Thyroid gland (tissue), 4 donors: ENCODE data around the gene BEAN1. TPM values are rescaled to one million over a fixed set of nuclear protein-coding genes. Genes with fewer than 3 reads are reported as not detected.

Experiments used
- DNase-seq, 2 donors: peaks; one replicate each; pipeline ENCODE4 v3.0.0-alpha.2; 2019
- H3K27ac ChIP-seq, 3 donors: fragments of 200-600 bp; sonication (generic); 1 replicate in 2 of 3; 2 replicates in 1 of 3; pipeline ENCODE4 v1.5.1; 2016 to 2019; ENCODE audit warnings: mild to moderate bottlenecking in 1 of 3, moderate library complexity in 1 of 3
- H3K27me3 ChIP-seq: fragments of 200-600 bp; sonication (generic); one replicate; pipeline ENCODE4 v1.5.1; 2019
- H3K36me3 ChIP-seq, 2 donors: fragments of 200-600 bp; sonication (generic); one replicate each; pipeline ENCODE4 v1.5.1; 2016 to 2019
- H3K4me1 ChIP-seq, 2 donors: fragments of 200-600 bp; sonication (generic); one replicate each; pipeline ENCODE4 v1.5.1; 2017 to 2019
- H3K4me3 ChIP-seq, 3 donors: fragments of 200-600 bp; sonication (generic); replicated peaks in 1 of 3; 1 replicate in 2 of 3; 2 replicates in 1 of 3; pipeline ENCODE4 v1.5.1; 2016; ENCODE audit warnings: mild to moderate bottlenecking in 1 of 3
- H3K9me3 ChIP-seq: fragments of 200-600 bp; sonication (generic); one replicate; pipeline ENCODE4 v1.5.1; 2017
- POLR2A ChIP-seq, 2 donors: fragments of 450-650 bp; IDR thresholded peaks; one replicate each; pipeline ENCODE4 v1.6.1; 2017; ENCODE audit warnings: antibody characterized with exemption in 2 of 2, mild to moderate bottlenecking in 2 of 2, moderate library complexity in 1 of 2
- WGBS, 2 donors: methylation state at CpG; one replicate each; pipeline ENCODE4 v1.1.5; 2017; 5-methylcytosine and 5-hydroxymethylcytosine counted together
- intact Hi-C: fragments of 100-400 bp; cut with DNase I; formaldehyde crosslinking; loops from one replicate; pipeline ENCODE4 v1.15.1; 2023
- total RNA-seq, 4 donors: library from RNA; depleted of rRNA; stranded (reverse); fragments of >200 nt; gene quantifications; one replicate each; pipeline ENCODE4 v1.2.3, GENCODE V29; 2016
- TF ChIP-seq, protein P1 (sequence below), 6 experiments: fragments of 200-600 bp in 3 of 6; fragments of 450-650 bp in 3 of 6; sonication (generic) in 3 of 6; IDR thresholded peaks; one replicate each; pipeline ENCODE4 v1.5.1; 2016 to 2019; ENCODE audit warnings: antibody characterized with exemption in 6 of 6, mild to moderate bottlenecking in 2 of 6, inconsistent platforms in 1 of 6, moderate library complexity in 1 of 6

Gene BEAN1
- total RNA-seq, 4 donors from 2014 or later, result 0.38 to 0.54 TPM; not detected in 2

DNA sequence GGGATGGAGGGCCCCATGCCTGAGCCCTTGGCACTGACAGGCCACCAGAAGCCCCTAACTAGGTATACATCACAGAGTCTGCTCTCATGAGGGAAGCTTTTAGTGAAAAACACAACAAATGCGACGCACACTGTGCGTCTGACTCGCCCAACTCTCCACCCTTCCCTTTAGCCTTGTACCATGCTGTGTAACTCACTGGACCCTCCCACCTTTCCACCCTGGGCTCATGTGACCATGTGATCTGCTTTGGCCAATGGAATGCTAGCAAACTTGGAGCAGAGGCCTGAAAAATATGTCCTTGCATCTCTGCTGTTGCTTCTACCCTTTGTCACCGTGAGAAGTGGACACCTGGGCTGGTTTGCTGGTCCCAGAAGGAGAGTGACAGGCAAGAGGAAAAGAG, 101.2 kb downstream of the BEAN1 start:
- DNase-seq, result no peak
- Histone ChIP-seq H3K27me3 (no peaks in the 10 kb centered on the region), H3K4me3 (no peak overlapping the region), H3K9me3 (no peaks in the 10 kb centered on the region), H3K27ac (no peak overlapping the region), H3K4me1 (peaks cover 28 to 35% of the 10 kb centered on the region in 2 donors), H3K36me3 (peaks cover 20 to 23% of the 10 kb centered on the region in 2 donors)
- TF ChIP-seq, protein P1, sequence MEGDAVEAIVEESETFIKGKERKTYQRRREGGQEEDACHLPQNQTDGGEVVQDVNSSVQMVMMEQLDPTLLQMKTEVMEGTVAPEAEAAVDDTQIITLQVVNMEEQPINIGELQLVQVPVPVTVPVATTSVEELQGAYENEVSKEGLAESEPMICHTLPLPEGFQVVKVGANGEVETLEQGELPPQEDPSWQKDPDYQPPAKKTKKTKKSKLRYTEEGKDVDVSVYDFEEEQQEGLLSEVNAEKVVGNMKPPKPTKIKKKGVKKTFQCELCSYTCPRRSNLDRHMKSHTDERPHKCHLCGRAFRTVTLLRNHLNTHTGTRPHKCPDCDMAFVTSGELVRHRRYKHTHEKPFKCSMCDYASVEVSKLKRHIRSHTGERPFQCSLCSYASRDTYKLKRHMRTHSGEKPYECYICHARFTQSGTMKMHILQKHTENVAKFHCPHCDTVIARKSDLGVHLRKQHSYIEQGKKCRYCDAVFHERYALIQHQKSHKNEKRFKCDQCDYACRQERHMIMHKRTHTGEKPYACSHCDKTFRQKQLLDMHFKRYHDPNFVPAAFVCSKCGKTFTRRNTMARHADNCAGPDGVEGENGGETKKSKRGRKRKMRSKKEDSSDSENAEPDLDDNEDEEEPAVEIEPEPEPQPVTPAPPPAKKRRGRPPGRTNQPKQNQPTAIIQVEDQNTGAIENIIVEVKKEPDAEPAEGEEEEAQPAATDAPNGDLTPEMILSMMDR (IDR thresholded peaks at IDR 0.05), result no peak
- TF ChIP-seq POLR2A (IDR thresholded peaks at IDR 0.05), result no peak
- WGBS, 2 donors, result 99 to 100% methylated on average over 5 of the region's 5 CpGs
- intact Hi-C loops, result no loop called here

- WGBS, 2 donors, result 90 to 92% methylated on average over 6 of the region's 6 CpGs
- no peak overlapping the region for H3K4me3 ChIP-seq
- peaks cover 20 to 23% of the 10 kb centered on the region in 2 donors for H3K36me3 ChIP-seq
- H3K27me3 ChIP-seq, result no peaks in the 10 kb centered on the region
- intact Hi-C loops, result no loop called here
- no peak for DNase-seq
- H3K9me3 ChIP-seq, result no peaks in the 10 kb centered on the region
- TF ChIP-seq, protein P1 (IDR thresholded peaks at IDR 0.05), result no peak
- no peak overlapping the region for H3K27ac ChIP-seq
- peaks cover 17 to 23% of the 10 kb centered on the region in 2 donors for H3K4me1 ChIP-seq
Observed at GRCh38 chr16:66529475-66529874, 102.4 kb downstream of the BEAN1 start.

Other genes with a start within 250 kb of the BEAN1 start
- 10 to 100 TPM; 56.0 to 90.0 (median 67.2) TPM for gene CDH5, start 60.6 kb upstream of the BEAN1 start, total RNA-seq
- 10 to 100 TPM; 31.6 to 55.5 (median 46.6) TPM for gene TK2, start 122.8 kb downstream of the BEAN1 start, total RNA-seq
- 10 to 100 TPM; 22.1 to 79.4 (median 49.9) TPM for gene CKLF, start 125.3 kb downstream of the BEAN1 start, total RNA-seq
- 1 to 10 TPM in 1 of 4 donors, not detected in 3; 3.8 TPM for gene CMTM1, start 139.1 kb downstream of the BEAN1 start, total RNA-seq
- 1 to 10 TPM in 1 of 4 donors, under 1 TPM in 1, not detected in 2; 0.67 to 1.1 TPM for gene CMTM2, start 152.2 kb downstream of the BEAN1 start, total RNA-seq
- 10 to 100 TPM in 3 of 4 donors, 1 to 10 TPM in 1; 5.9 to 32.0 (median 21.3) TPM for gene CMTM3, start 177.4 kb downstream of the BEAN1 start, total RNA-seq